Adrenal gland (tissue), 5 donors: ENCODE data around the gene ANKRD18B.
"Not testable (repeated sequence)": the region's sequence is repeated elsewhere in the genome, so short reads cannot be mapped to it uniquely, and the experiment has no call there.

Experiments used
- CTCF ChIP-seq, 6 experiments: fragments of 450-650 bp in 4 of 6; fragments of 200-600 bp in 2 of 6; sonication (generic) in 1 of 6; IDR thresholded peaks; 1 replicate in 5 of 6; 2 replicates in 1 of 6; pipeline versions ENCODE4 v1.5.1 to v1.8.0; 2016 to 2021; ENCODE audit warnings: antibody characterized with exemption in 6 of 6, mild to moderate bottlenecking in 2 of 6, moderate library complexity in 1 of 6
- POLR2A ChIP-seq, 2 donors: fragments of 450-650 bp; IDR thresholded peaks; one replicate each; pipeline ENCODE4 v1.6.1; 2017; ENCODE audit warnings: antibody characterized with exemption in 2 of 2, mild to moderate bottlenecking in 2 of 2, moderate library complexity in 1 of 2
- donor health status: DM: no; HTN: no; CAD: no.

- TF ChIP-seq POLR2A, CTCF (IDR thresholded peaks at IDR 0.05): not testable (repeated sequence)
These were observed 72.9 kb downstream of the ANKRD18B start for GRCh38 chr9:33596974-33597373.
